ENCODE data around the gene RELL1. TPM values are rescaled to one million over a fixed set of nuclear protein-coding genes. Genes with fewer than 3 reads are reported as not detected.

Gene RELL1
- total RNA-seq, 2 experiments from 2014 or later: 8.5 to 9.5 TPM

- intact Hi-C loops (cut with DNase I, micrococcal nuclease): no loop called here
- ChIA-PET CTCF (interaction anchor here (1.1 kb wide), 1 partner anchor 13 kb away, joined by 4 read pairs; no protein-coding TSS in a partner anchor), POLR2A (no interaction called here)
- H3K27me3 Mint-ChIP-seq: no peaks in the 10 kb centered on the region
- peaks cover 48% of the 10 kb centered on the region for H3K4me1 Mint-ChIP-seq
- no peak for ATAC-seq
- no peak overlapping the region for H3K27ac Mint-ChIP-seq
- no peak overlapping the region for H3K4me3 Mint-ChIP-seq
- no peak for DNase-seq
- H3K36me3 Mint-ChIP-seq (ENCODE audit: low read depth): peaks cover 6% of the 10 kb centered on the region
- H3K9me3 Mint-ChIP-seq (ENCODE audit: low read depth): no peaks in the 10 kb centered on the region
These were observed 21.5 kb downstream of the RELL1 start for GRCh38 chr4:37664696-37665095.

- DNase-seq (no peak), ATAC-seq (no peak)
- Mint-ChIP-seq H3K4me3 (no peak overlapping the region), H3K36me3 (ENCODE audit: low read depth) (peaks cover 15% of the 10 kb centered on the region), H3K27me3 (no peaks in the 10 kb centered on the region), H3K4me1 (peaks cover 51% of the 10 kb centered on the region), H3K27ac (peak overlapping the region; percentile 51), H3K9me3 (ENCODE audit: low read depth) (peaks cover 4% of the 10 kb centered on the region)
- POLR2A ChIA-PET: no interaction called here
- CTCF ChIA-PET: interaction anchor here (0.7 kb wide), 1 partner anchor 12 kb away, joined by 3 read pairs; no protein-coding TSS in a partner anchor
- intact Hi-C loops (cut with DNase I, micrococcal nuclease): no loop called here
These were observed 22.6 kb downstream of the RELL1 start for GRCh38 chr4:37663552-37663951.

- POLR2A ChIA-PET: no interaction called here
- H3K4me1 Mint-ChIP-seq: peaks cover 51% of the 10 kb centered on the region
- CTCF ChIA-PET: no interaction called here
- H3K9me3 Mint-ChIP-seq (ENCODE audit: low read depth): peaks cover 6% of the 10 kb centered on the region
- H3K27me3 Mint-ChIP-seq: no peaks in the 10 kb centered on the region
- no peak for DNase-seq
- peaks cover 19% of the 10 kb centered on the region for H3K36me3 Mint-ChIP-seq (ENCODE audit: low read depth)
- no peak overlapping the region for H3K27ac Mint-ChIP-seq
- H3K4me3 Mint-ChIP-seq: no peak overlapping the region
- no peak for ATAC-seq
- intact Hi-C loops (cut with DNase I, micrococcal nuclease): no loop called here
These were observed 23.2 kb downstream of the RELL1 start for GRCh38 chr4:37662861-37663390.

- no peak overlapping the region for H3K4me3 Mint-ChIP-seq
- H3K27me3 Mint-ChIP-seq: no peaks in the 10 kb centered on the region
- ChIA-PET CTCF (no interaction called here), POLR2A (no interaction called here)
- peaks cover 23% of the 10 kb centered on the region for H3K36me3 Mint-ChIP-seq (ENCODE audit: low read depth)
- no peak overlapping the region for H3K27ac Mint-ChIP-seq
- ATAC-seq: no peak
- H3K4me1 Mint-ChIP-seq: peaks cover 44% of the 10 kb centered on the region
- no peak for DNase-seq
- peaks cover 10% of the 10 kb centered on the region for H3K9me3 Mint-ChIP-seq (ENCODE audit: low read depth)
- intact Hi-C loops (cut with DNase I, micrococcal nuclease): no loop called here
These were observed 23.9 kb downstream of the RELL1 start for GRCh38 chr4:37662251-37662650.

- H3K27ac Mint-ChIP-seq: no peak overlapping the region
These were observed 24.4 kb downstream of the RELL1 start for GRCh38 chr4:37661772-37662171.

GRCh38 chr4:37659696-37660095 is 26.5 kb downstream of the RELL1 start:
- peaks cover 21% of the 10 kb centered on the region for H3K4me1 Mint-ChIP-seq
- ATAC-seq (no peak), DNase-seq (no peak)
- H3K9me3 Mint-ChIP-seq (ENCODE audit: low read depth): peaks cover 21% of the 10 kb centered on the region
- ChIA-PET POLR2A (interaction anchor here (1.1 kb wide), 1 partner anchor 9 kb away, joined by 3 read pairs; no protein-coding TSS in a partner anchor), CTCF (interaction anchor here (1.1 kb wide), 2 partner anchors 15 to 16 kb away, joined by 3 to 4 read pairs; no protein-coding TSS in a partner anchor)
- H3K27me3 Mint-ChIP-seq: no peaks in the 10 kb centered on the region
- H3K36me3 Mint-ChIP-seq (ENCODE audit: low read depth): peaks cover 41% of the 10 kb centered on the region
- intact Hi-C loops (cut with DNase I, micrococcal nuclease): no loop called here
- no peak overlapping the region for H3K27ac Mint-ChIP-seq
- no peak overlapping the region for H3K4me3 Mint-ChIP-seq

More at GRCh38 chr4:37661772-37662171, 24.4 kb downstream of the RELL1 start:
- H3K4me1 Mint-ChIP-seq: peaks cover 39% of the 10 kb centered on the region
- peaks cover 11% of the 10 kb centered on the region for H3K9me3 Mint-ChIP-seq (ENCODE audit: low read depth)
- no peaks in the 10 kb centered on the region for H3K27me3 Mint-ChIP-seq
- H3K36me3 Mint-ChIP-seq (ENCODE audit: low read depth): peaks cover 26% of the 10 kb centered on the region
- H3K4me3 Mint-ChIP-seq: no peak overlapping the region
- no peak for DNase-seq
- no peak for ATAC-seq
- intact Hi-C loops (cut with DNase I, micrococcal nuclease): no loop called here
- POLR2A ChIA-PET: no interaction called here
- CTCF ChIA-PET: no interaction called here

GRCh38 chr4:37656649-37657048 is 29.5 kb downstream of the RELL1 start:
- intact Hi-C loops (cut with DNase I, micrococcal nuclease): no loop called here
- H3K4me3 Mint-ChIP-seq: no peak overlapping the region
- H3K9me3 Mint-ChIP-seq (ENCODE audit: low read depth): peaks cover 25% of the 10 kb centered on the region
- no peaks in the 10 kb centered on the region for H3K27me3 Mint-ChIP-seq
- DNase-seq (no peak), ATAC-seq (no peak)
- H3K27ac Mint-ChIP-seq: no peak overlapping the region
- POLR2A ChIA-PET: no interaction called here
- peaks cover 26% of the 10 kb centered on the region for H3K4me1 Mint-ChIP-seq
- CTCF ChIA-PET: no interaction called here
- H3K36me3 Mint-ChIP-seq (ENCODE audit: low read depth): peaks cover 45% of the 10 kb centered on the region

DNA sequence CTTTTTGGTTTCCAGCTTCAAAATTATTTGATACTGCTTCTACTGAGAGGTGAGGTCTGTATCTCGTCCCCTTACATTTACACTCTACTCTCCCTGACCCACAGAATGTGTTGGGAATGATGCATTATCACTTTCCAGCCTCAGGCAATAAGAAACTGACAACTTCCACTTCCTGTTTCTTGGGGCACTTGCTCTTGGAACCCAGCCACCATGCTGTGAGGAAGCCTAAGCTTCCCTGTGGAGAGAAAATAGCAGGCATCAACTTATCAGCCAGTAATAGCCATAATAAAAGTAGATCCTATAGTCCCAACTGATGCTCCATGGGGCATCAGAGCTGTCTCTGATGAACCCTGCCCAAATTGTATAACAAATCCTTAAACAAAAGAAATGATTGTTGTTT is 32.6 kb downstream of the RELL1 start:
- Mint-ChIP-seq H3K4me3 (no peak overlapping the region), H3K36me3 (ENCODE audit: low read depth) (peaks cover 34% of the 10 kb centered on the region), H3K4me1 (peaks cover 16% of the 10 kb centered on the region), H3K9me3 (ENCODE audit: low read depth) (peaks cover 21% of the 10 kb centered on the region), H3K27me3 (no peaks in the 10 kb centered on the region), H3K27ac (no peak overlapping the region)
- ChIA-PET CTCF (interaction anchor here (1.0 to 1.1 kb wide), 2 partner anchors 12 to 51 kb away, joined by 3 read pairs; no protein-coding TSS in a partner anchor), POLR2A (interaction anchor here (0.6 kb wide), 1 partner anchor 48 kb away, joined by 3 read pairs; no protein-coding TSS in a partner anchor)
- DNase-seq (no peak), ATAC-seq (no peak)
- intact Hi-C loops (cut with DNase I, micrococcal nuclease): no loop called here

- POLR2A ChIA-PET: no interaction called here
These were observed 33.2 kb downstream of the RELL1 start for GRCh38 chr4:37652747-37653527.

DNA sequence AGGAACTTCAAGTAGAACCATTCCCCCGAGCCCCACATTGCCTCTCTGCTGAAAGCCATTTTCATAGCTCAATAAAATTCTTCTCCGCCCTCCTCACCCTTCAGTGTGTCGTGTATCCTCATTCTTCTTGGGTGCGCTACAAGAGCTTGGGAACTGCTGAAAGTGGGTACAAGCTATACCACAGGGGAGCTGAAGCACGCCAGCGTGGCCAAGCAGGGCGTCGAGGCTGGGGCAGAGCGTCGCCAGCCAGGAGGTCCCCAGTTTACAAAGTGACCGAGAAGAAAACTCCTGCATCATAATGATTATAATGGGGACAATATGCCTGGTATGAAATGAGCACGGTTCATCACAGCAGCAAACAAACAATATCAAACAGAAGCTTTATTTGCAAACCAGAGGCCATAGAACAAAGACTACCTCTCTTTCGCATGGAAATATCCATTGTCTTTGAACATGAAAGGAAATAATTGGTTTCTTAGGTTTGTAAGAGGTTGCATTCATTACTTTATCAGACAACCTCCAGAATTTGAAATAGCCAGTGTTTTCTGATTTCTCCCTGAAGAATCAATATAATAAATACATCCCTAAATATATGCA is 34.3 kb downstream of the RELL1 start:
- DNase-seq (no peak), ATAC-seq (no peak)
- intact Hi-C loops (cut with DNase I, micrococcal nuclease): no loop called here
- ChIA-PET POLR2A (no interaction called here), CTCF (interaction anchor here (0.8 to 1.9 kb wide), 5 partner anchors 12 to 49 kb away, joined by 3 to 7 read pairs (median 4); no protein-coding TSS in a partner anchor)
- Mint-ChIP-seq H3K36me3 (ENCODE audit: low read depth) (peaks cover 28% of the 10 kb centered on the region), H3K9me3 (ENCODE audit: low read depth) (peaks cover 15% of the 10 kb centered on the region), H3K27me3 (no peaks in the 10 kb centered on the region), H3K4me3 (no peak overlapping the region), H3K4me1 (peaks cover 21% of the 10 kb centered on the region), H3K27ac (no peak overlapping the region)

More at GRCh38 chr4:37652747-37653527, 33.2 kb downstream of the RELL1 start:
- Mint-ChIP-seq H3K4me3 (no peak overlapping the region), H3K27me3 (no peaks in the 10 kb centered on the region), H3K9me3 (ENCODE audit: low read depth) (peaks cover 19% of the 10 kb centered on the region), H3K27ac (no peak overlapping the region), H3K4me1 (peaks cover 21% of the 10 kb centered on the region), H3K36me3 (ENCODE audit: low read depth) (peaks cover 30% of the 10 kb centered on the region)
- intact Hi-C loops (cut with DNase I, micrococcal nuclease): no loop called here
- ATAC-seq (peak; percentile 33), DNase-seq (no peak)
- CTCF ChIA-PET: no interaction called here

GRCh38 chr4:37650481-37650880 is 35.7 kb downstream of the RELL1 start:
- ChIA-PET CTCF (interaction anchor here (0.5 to 1.9 kb wide), 3 partner anchors 16 to 328 kb away, joined by 3 to 5 read pairs (median 5); no protein-coding TSS in a partner anchor), POLR2A (interaction anchor here (1.0 kb wide), 1 partner anchor 9 kb away, joined by 3 read pairs; no protein-coding TSS in a partner anchor)
- ATAC-seq: no peak
- DNase-seq: no peak
- H3K27me3 Mint-ChIP-seq: no peaks in the 10 kb centered on the region
- intact Hi-C loops (cut with DNase I, micrococcal nuclease): no loop called here
- peaks cover 14% of the 10 kb centered on the region for H3K36me3 Mint-ChIP-seq (ENCODE audit: low read depth)
- H3K27ac Mint-ChIP-seq: no peak overlapping the region
- H3K9me3 Mint-ChIP-seq (ENCODE audit: low read depth): peaks cover 4% of the 10 kb centered on the region
- no peak overlapping the region for H3K4me3 Mint-ChIP-seq
- peaks cover 21% of the 10 kb centered on the region for H3K4me1 Mint-ChIP-seq

All from activated CD4-positive, alpha-beta T cell treated with anti-CD3 and anti-CD28 coated beads for 36 hours (primary cell).